Right lobe of liver (tissue), 6 donors: ENCODE data around the gene ADAM12. TPM values are rescaled to one million over a fixed set of nuclear protein-coding genes. Genes with fewer than 3 reads are reported as not detected.

Experiments
- ATAC-seq, 4 donors: fragments of 200-7000 bp; cut with Tn5 transposase; one replicate each; pipeline ENCODE4 v1.9.1; 2020; ENCODE audit warnings: mild to moderate bottlenecking in 4 of 4, moderate library complexity in 4 of 4
- DNase-seq, 3 donors: peaks; one replicate each; pipeline ENCODE4 v3.0.0-alpha.2; 2020
- H3K27ac ChIP-seq, 3 donors: fragments of 200-600 bp; one replicate each; pipeline ENCODE4 v1.8.0; 2022
- H3K27me3 ChIP-seq, 2 donors: fragments of 200-600 bp; one replicate each; pipeline ENCODE4 v1.8.0; 2022
- H3K36me3 ChIP-seq, 4 donors: fragments of 200-600 bp; sonication (generic) in 1 of 4; one replicate each; pipeline versions ENCODE4 v1.5.1 to v1.8.0; 2017 to 2022; ENCODE audit warnings: control low read depth in 1 of 4
- H3K4me1 ChIP-seq, 4 donors: fragments of 200-600 bp; sonication (generic) in 1 of 4; one replicate each; pipeline versions ENCODE4 v1.5.1 to v1.8.0; 2017 to 2022; ENCODE audit warnings: control low read depth in 1 of 4
- H3K4me3 ChIP-seq, 3 donors: fragments of 200-600 bp; one replicate each; pipeline ENCODE4 v1.8.0; 2022
- H3K9me3 ChIP-seq, 4 donors: fragments of 200-600 bp; sonication (generic) in 1 of 4; one replicate each; pipeline versions ENCODE4 v1.5.1 to v1.8.0; 2017 to 2022; ENCODE audit warnings: control low read depth in 1 of 4
- POLR2A ChIP-seq: fragments of 450-650 bp; IDR thresholded peaks from one replicate; pipeline ENCODE4 v1.6.1; 2017; ENCODE audit warnings: antibody characterized with exemption, mild to moderate bottlenecking
- WGBS: methylation state at CpG from one replicate; pipeline ENCODE4 v1.1.6; 2018; ENCODE audit warnings: low coverage, low lambda C conversion rate; ENCODE audit not compliant: insufficient coverage; ENCODE audit errors: missing lambda C conversion rate; 5-methylcytosine and 5-hydroxymethylcytosine counted together
- intact Hi-C, 2 donors: fragments of 100-400 bp; cut with DNase I; formaldehyde crosslinking; loops; one replicate each; pipeline versions ENCODE4 v1.11.2 to v1.14.1; 2022
- total RNA-seq, 6 experiments: library from RNA; depleted of rRNA in 2 of 6; stranded (reverse); fragments of >200 nt in 2 of 6; fragmentation: NEBNext Ultra II Directional in 3 of 6; extraction: Animal tissue kit (Norgen Biotek cat#: 25700) in 3 of 6; gene quantifications; one replicate each; pipeline versions ENCODE4 v1.1.0 to v1.2.4, GENCODE V29; 2016 to 2023
- TF ChIP-seq, protein P1 (sequence below), 4 donors: fragments of 200-600 bp in 3 of 4; fragments of 450-650 bp in 1 of 4; IDR thresholded peaks; one replicate each; pipeline versions ENCODE4 v1.5.1 to v1.8.0; 2016 to 2022; ENCODE audit warnings: antibody characterized with exemption in 4 of 4, mild to moderate bottlenecking in 2 of 4
- donor health status: DM: no; HTN: yes; CAD: no.
- donor health status: DM: no; HTN: no; CAD: no.
- donor health status: DM: no; HTN: no; CAD: no.
- donor health status: DM: no; HTN: yes; CAD: no.
- donor health status: DM: no; HTN: yes; CAD: no.

The ADAM12 gene
- total RNA-seq, 6 experiments from 2014 or later = 0.06 to 1.3 (median 0.48) TPM; not detected in 2

DNA sequence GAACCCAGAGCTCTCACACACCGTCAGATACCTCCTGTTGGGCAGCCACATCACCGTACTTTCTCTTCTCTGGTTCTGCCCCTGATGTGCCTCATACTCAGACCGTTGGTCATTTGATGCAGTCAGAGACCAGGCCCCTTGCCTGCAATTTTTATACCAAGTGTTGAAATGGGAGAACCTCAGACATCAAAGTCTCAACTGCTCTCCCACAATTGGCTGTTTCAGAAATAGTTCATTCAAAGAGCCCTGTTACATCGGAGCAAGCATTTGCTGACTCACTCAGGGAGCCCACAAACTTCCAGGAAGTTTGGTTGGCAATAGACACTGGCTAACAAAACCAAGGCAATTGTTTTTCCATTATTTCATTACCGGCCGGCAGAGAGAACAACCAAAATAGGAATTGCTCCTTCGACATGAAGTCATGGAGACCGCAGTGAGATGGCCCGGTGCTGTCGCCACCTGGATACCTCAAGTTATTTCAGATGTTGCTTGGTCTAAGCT is 33.5 kb upstream of the ADAM12 start:
- Histone ChIP-seq H3K27me3 (no peaks in the 10 kb centered on the region), H3K36me3 (no peaks in the 10 kb centered on the region), H3K4me3 (no peak overlapping the region), H3K27ac (no peak overlapping the region), H3K9me3 (peaks cover 0 to 2% (median 0%) of the 10 kb centered on the region in 4 donors), H3K4me1 (no peaks in the 10 kb centered on the region)
- DNase-seq (no peak), ATAC-seq (no peak)
- no peak for TF ChIP-seq POLR2A
- TF ChIP-seq, protein P1, sequence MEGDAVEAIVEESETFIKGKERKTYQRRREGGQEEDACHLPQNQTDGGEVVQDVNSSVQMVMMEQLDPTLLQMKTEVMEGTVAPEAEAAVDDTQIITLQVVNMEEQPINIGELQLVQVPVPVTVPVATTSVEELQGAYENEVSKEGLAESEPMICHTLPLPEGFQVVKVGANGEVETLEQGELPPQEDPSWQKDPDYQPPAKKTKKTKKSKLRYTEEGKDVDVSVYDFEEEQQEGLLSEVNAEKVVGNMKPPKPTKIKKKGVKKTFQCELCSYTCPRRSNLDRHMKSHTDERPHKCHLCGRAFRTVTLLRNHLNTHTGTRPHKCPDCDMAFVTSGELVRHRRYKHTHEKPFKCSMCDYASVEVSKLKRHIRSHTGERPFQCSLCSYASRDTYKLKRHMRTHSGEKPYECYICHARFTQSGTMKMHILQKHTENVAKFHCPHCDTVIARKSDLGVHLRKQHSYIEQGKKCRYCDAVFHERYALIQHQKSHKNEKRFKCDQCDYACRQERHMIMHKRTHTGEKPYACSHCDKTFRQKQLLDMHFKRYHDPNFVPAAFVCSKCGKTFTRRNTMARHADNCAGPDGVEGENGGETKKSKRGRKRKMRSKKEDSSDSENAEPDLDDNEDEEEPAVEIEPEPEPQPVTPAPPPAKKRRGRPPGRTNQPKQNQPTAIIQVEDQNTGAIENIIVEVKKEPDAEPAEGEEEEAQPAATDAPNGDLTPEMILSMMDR (IDR thresholded peaks at IDR 0.05) = no peak
- WGBS = 59% methylated on average over 10 of the region's 10 CpGs
- intact Hi-C loops = no loop called here

DNA sequence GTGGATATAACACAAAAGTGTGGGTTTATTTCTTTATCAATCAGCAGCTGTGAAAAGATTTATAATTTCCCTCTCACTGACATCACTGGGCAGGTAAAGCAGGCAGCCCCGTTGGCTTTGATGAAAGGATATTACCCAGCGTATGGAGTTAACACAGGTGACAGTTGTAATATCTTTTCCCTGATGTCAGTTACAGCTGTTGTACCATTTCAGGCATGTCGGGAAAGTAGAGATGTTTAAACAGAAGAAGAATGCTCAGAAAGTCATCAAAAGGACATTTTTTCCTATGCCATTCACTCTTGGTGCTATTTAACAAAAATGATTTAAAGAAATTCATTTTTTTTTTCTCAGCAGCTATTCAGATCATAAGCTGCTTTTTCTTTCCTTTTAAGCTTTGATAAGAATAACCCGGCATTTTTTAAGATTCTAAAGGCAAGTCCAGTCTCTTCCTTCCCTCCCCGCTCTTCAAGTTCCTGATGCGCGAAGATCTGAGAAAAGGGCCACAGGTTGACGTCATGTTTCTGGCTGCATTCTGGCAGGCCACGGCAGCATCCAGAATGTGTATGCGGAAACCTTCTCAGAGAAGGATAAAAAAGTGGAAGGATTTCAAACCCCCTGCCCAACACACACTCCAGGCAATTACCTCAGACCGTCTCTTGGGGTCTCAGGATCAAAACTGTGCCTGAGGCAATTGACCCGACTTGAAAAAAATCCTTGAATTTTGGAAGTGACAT is 32.5 kb upstream of the ADAM12 start:
- TF ChIP-seq, protein P1 (IDR thresholded peaks at IDR 0.05) = no peak
- no peak for TF ChIP-seq POLR2A
- DNase-seq (no peak), ATAC-seq (no peak)
- Histone ChIP-seq H3K9me3 (peaks cover 0 to 2% (median 0%) of the 10 kb centered on the region in 4 donors), H3K4me1 (no peaks in the 10 kb centered on the region), H3K4me3 (no peak overlapping the region), H3K27me3 (no peaks in the 10 kb centered on the region), H3K36me3 (no peaks in the 10 kb centered on the region), H3K27ac (no peak overlapping the region)
- intact Hi-C loops = no loop called here
- WGBS = 60% methylated on average over 12 of the region's 12 CpGs

DNA sequence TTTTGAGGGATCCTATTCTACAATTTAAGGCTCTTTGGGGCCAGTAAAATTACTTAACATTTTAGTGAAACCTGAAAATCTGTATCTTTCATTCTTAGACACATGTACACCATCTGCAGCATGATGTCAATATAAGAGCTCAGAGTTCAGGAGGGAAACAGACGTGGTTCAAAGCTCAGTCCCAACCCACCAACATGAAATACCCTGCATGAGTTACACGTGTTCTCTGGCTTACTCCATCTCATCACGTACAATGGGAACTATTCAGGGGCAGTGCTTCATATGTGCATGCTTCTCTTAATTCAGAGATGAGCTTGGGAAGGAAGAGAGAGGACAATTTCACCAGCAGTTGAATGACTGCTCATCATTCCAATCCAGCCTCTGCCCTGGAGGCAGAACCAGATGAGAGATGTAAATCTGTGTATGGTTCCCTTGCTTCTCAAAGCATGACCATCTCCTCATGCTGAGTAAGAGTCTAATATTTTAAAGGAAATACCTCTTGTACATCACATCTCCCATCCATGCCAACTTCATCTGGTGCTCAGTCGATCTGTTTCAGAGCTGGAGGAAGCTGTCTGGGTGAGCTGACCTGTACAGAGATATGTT is 29.0 kb upstream of the ADAM12 start:
- no peak overlapping the region for H3K4me3 ChIP-seq
- DNase-seq (no peak), ATAC-seq (no peak)
- 35% methylated on average over 4 of the region's 4 CpGs for WGBS
- intact Hi-C loops = no loop called here
- H3K36me3 ChIP-seq = no peaks in the 10 kb centered on the region
- TF ChIP-seq, protein P1 (IDR thresholded peaks at IDR 0.05) = no peak
- TF ChIP-seq POLR2A = no peak
- no peaks in the 10 kb centered on the region for H3K27me3 ChIP-seq
- no peak overlapping the region for H3K27ac ChIP-seq
- no peaks in the 10 kb centered on the region for H3K9me3 ChIP-seq
- H3K4me1 ChIP-seq = no peaks in the 10 kb centered on the region

DNA sequence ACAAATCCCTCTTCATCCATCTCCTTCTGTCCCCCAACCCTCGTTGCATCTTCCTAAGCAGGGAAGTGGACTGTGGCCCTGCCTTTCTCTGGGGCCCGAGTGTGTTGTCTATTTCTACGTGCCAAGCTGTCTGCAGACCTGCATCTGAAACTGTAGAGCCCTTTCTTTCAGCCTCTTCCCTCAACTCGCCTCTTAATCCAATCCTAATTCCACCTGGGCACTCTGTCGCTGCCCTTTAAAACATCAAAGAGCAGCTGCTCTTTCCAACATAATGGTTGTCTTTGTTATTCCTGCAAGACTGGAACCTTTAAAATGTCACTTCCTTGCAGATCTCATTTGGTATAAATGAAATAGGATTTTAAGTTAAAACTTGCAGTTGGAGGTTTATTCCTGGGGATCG is 21.5 kb upstream of the ADAM12 start:
- Histone ChIP-seq H3K4me3 (no peak overlapping the region), H3K4me1 (no peaks in the 10 kb centered on the region), H3K36me3 (no peaks in the 10 kb centered on the region), H3K9me3 (no peaks in the 10 kb centered on the region), H3K27me3 (no peaks in the 10 kb centered on the region), H3K27ac (no peak overlapping the region)
- 47% methylated on average over 6 of the region's 6 CpGs for WGBS
- TF ChIP-seq, protein P1 (IDR thresholded peaks at IDR 0.05) = no peak
- no peak for TF ChIP-seq POLR2A
- no peak for ATAC-seq
- no peak for DNase-seq
- intact Hi-C loops = no loop called here
